M059J (cell line): Measurements from ENCODE around the gene SPTBN4. TPM values are rescaled to one million over a fixed set of nuclear protein-coding genes. Genes with fewer than 3 reads are reported as not detected.
"Not testable (repeated sequence)": the region's sequence is repeated elsewhere in the genome, so short reads cannot be mapped to it uniquely, and the experiment has no call there.

Experiments used
- DNase-seq: peaks from one replicate; pipeline ENCODE4 v3.0.0-alpha.2; 2012; ENCODE audit warnings: low read depth
- total RNA-seq: library from RNA; depleted of rRNA; stranded (reverse); fragments of >200 nt; shearing (Covaris generic); gene quantifications from 2 replicates; pipeline ENCODE4 v1.2.3, GENCODE V29; 2014

SPTBN4 gene
- total RNA-seq, 1 experiment from 2014 or later = 0.67 TPM

DNA sequence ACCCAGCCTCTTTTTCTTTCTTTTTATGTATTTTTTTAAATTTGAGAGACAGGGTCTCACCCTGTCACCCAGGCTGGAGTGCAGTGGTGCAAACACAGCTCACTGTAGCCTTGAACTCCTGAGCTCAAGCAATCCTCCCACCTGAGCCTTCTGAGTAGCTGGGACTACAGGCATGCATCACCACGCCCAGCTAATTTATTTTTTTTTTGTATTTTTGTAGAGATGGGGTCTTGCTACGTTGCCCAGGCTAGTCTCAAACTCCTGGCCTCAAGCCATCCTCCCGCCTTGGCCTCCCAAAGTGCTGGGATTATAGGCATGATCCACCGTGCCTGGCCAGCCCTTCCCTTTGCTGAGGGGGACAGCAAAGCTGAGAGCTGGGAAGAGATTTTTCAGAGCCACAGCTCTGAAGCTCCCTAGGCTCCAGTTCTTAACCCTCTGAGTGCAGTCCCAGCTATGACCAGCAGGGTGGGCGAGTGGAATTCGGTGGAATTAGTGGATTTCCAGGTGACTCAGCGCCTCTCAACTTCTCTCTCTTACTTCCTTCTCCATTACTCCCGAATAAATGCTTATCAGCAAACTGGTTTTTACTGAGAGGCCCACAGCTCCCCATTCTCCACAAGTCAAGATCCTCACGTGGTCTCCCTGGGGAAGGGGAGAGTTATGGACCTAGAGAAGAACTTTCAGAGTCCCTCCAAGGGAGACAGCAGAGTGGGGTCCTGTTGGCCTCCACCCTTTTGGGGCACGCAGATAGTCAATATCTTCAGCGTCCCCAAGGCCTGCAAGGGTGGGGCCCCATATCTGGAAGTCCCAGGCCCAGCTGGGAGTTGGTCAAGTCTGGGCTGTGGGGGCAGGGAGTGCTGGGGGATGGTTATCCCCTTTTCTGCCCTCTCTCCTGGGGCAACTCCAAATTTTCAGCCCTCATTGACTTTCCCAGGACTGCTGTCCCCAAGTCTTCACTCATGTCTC lies 2.5 kb upstream of the SPTBN4 start:
- peak; percentile 93 for DNase-seq

DNA sequence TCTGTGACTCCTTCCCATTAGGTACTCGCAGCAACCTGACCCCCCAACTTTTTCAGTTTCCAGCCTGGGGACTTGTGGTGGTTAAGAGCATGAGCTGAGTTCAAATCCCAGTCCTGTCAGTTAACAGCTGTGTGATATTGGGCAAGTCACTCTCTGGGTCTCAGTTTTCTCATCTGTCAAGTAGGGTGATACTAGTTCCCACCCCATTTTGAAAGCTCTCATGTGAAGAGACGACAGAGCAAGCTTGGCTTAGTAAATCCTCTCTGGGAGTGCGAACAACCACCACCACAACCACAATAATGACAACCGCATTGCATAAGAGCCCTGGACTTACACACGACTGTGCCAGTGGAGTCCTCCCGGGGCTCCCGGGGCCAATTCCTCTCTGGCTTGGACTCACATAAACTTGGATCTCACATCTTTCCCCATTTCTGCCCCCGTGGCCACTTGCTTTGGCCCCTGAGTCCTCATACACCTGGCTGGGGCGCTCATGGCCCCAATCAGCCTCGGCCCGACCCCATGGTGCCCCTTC lies 1.7 kb upstream of the SPTBN4 start:
- peak; percentile 88 for DNase-seq

DNA sequence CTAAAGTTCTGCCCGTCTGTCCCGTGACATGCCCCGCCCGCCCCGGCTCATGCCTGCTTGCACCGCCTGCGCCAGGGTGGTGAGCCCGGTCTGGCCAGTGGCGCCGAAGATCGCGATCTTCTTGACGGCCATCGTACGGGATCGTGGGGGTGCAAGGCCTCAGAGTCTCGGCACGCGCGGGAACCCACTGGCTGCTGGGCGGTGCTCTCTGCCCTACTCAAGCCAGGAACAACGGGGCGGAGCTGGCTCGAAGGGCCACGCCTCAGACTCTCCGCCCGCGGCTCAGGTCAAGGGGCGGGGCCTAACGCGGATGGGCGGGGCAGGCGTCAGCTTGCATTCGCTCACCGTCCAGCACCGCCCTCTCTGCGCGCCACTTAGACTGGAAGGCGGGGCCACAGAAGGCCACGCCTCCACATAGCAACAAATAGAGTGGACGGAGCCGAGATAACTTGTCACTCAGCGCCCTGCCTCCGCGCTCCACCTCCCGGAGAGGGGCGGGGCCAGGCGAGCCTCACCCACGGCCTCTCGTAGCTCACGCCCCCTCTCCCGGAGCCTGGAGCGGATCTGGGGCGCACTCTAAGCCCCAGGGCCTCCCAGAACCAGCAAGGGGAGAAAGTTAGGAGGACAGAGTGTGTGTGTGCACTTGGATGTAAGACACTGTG lies 1.1 kb upstream of the SPTBN4 start, which contains the start of gene BLVRB:
Gene BLVRB, minus strand, starts transcription at position 189 of the 662 bp plus-strand sequence. Its CDS starts 57 bp downstream, at position 132.
- DNase-seq = peak; percentile 99

- DNase-seq = no peak
These were observed 399 bp upstream of the SPTBN4 start for GRCh38 chr19:40466219-40466984.

GRCh38 chr19:40469011-40469410 lies 2.2 kb downstream of the SPTBN4 start:
- DNase-seq = no peak

- no peak for DNase-seq
These were observed 4.3 kb downstream of the SPTBN4 start for GRCh38 chr19:40471111-40471510.

GRCh38 chr19:40472516-40472915 lies 5.7 kb downstream of the SPTBN4 start:
- no peak for DNase-seq

GRCh38 chr19:40474737-40475136 lies 7.9 kb downstream of the SPTBN4 start:
- DNase-seq = no peak

DNA sequence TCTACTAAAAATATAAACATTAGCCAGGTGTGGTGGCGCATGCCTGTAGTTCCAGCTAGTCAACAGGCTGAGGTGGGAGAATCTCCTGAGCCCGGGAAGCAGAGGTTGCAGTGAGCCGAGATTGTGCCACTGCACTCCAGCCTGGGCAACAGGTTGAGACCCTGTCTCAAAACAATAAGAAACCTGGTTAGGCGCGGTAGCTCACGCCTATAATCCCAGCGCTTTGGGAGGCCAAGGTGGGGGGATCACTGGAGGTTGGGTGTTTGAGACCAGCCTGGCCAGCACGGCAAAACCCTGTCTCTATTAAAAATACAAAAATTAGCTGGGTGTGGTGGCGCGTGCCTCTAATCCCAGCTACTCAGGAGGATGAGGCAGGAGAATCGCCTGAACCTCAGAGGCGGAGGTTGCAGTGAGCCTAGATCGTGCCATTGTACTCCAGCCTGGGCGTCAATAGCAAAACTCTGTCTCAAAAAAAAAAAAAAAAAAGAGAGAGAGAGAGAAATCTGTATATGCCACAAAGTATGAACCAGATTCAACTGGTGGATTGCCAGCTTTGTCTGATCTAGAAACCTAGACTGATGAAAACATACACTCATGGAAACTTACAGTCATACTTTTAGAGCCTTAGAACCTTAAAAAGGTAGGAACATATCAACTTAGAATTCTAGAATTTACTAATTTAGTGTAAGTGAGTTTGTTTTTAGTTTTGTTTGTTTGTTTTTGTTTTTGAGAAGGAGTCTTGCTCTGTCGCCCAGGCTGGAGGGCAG lies 9.3 kb downstream of the SPTBN4 start:
- DNase-seq = peak; percentile 37

DNA sequence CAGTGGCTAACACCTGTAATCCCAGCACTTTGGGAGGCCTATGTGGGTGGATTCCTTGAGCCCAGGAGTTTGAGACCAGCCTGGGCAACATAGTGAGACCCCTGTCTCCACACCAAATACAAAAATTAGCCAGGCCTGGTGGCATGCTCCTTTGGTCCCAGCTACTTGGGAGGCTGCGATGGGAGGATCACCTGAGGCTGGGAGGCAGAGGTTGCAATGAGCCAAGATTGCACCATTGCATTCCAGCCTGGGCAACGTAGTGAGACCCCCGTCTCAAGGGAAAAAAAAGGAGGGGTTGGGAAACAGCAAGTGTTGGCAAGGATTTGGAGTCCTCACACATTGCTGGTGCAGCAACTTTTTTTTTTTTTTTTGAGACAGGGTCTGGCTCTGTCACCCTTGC lies 19.2 kb downstream of the SPTBN4 start:
- no peak for DNase-seq

GRCh38 chr19:40489882-40490230 lies 23.1 kb downstream of the SPTBN4 start:
- no peak for DNase-seq

DNA sequence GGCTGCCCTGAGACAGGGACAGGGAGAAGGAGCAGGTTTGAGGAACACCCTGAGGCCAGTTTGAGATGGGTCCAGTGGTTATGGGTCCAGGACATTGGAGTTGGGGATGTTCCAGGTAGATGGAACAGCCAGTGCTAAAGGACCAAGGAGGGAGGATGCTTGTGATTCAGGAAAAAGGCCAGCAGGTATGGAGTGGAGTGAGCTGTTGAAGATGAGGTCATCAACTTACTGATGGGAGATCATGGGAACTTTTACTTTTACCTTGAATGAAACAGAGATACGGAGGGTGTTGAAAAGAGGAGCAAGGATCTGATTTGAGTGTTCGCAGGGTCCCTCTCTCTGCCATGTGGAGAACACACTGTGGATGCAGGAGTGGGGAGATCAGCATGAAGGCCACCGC lies 25.5 kb downstream of the SPTBN4 start:
- no peak for DNase-seq

DNA sequence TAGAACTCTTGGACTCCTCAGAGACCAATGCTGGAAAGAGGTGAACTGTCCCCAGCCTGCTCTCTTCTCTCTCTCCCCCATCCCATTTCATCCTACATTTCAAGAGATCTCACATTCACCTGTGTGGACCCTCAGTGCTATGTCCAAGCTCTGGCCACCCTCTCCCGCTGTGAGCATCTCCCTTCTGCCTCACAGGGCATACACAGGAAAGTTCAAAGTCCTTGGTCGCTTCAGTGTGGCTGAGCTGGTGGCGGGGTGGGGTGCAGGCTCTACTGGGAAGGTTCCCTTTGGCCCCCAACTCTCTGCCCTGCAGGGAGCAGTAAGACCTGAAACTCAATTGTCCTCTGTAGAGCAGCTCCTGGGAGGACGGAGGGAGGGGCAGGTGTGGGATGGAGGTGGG lies 27.0 kb downstream of the SPTBN4 start:
- DNase-seq = no peak

DNA sequence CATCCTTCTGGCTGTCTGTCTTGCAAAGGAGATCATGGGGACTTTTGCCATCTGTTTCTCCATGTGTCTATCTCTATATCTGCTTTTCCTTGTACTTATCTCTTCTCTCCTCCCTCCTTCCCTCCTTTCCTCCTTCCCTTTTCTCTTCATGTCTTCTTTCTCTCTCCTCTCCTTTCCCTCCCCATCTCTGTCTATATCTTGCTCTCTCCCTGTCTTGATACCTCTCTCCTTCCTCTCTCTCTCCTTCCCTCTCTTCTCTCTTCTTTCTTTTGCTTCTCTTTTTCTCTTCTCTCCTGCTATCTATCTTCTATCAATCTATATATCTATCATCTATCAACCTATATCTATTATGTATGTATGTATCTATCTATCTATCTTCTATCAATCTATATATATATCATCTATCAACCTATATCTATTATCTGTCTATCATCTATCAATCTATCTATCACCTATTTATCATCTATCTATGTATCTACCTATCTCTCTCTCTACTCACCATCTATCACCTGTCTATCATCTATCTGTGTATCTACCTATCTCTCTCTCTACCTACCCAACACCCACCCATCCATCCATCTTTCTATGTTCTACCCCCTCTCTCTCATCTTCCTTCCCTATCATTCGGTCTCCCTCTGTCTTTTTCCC lies 27.5 kb downstream of the SPTBN4 start:
- no peak for DNase-seq

GRCh38 chr19:40497214-40497613 lies 30.4 kb downstream of the SPTBN4 start:
- DNase-seq = no peak

GRCh38 chr19:40499320-40499719 lies 32.5 kb downstream of the SPTBN4 start:
- no peak for DNase-seq

DNA sequence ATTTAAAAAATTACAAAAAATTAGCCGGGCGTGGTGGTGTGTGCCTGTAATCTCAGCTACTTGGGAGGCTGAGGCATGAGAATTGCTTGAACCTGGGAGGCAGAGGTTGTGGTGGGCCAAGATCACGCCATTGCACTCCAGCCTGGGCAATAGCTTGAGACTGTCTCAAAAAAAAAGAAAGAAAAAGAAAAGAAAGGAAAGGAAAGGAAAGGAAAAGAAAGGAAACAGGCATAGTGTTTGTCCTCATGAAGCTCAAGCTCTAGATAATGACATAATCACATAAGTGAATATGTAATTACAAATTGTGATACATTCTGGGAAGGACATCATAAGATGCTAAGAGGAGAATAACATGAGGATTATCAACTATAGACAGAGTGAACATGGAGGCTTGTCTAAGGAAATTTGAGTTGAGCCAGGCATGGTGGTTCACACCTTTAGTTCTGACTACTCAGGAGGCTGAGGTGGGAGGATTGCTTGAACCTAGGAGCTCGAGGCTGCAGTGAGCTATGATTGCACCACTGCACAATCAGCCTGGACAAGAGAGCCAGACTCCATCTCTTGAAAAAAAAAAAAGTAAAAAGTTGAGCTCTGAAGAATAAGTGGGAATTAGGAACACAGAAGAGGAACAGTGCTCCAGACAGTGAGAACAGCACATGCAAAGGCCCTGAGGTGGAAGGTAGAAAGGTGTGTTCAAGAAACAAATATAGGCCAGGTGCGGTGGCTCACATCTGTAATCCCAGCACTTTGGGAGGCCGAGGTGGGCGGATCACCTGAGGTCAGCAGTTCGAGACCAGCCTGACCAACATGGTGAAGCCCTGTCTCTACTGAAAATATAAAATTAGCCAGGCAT lies 34.1 kb downstream of the SPTBN4 start:
- DNase-seq = not testable (repeated sequence)

- no peak for DNase-seq
These were observed 34.8 kb downstream of the SPTBN4 start for GRCh38 chr19:40501599-40501998.

GRCh38 chr19:40502081-40502480 lies 35.3 kb downstream of the SPTBN4 start:
- no peak for DNase-seq
